ENCODE data around the gene DCAF15. TPM values are rescaled to one million over a fixed set of nuclear protein-coding genes. Genes with fewer than 3 reads are reported as not detected.
A peak's percentile ranks its signal among the peaks of the same experiment; 100 is the strongest.

DCAF15 gene
- polyA plus RNA-seq, 3 donors: 2.8 to 116 (median 3.4) TPM

- Histone ChIP-seq H3K4me2 (replicated peaks; ENCODE audit: extremely low read depth, low read length, poor library complexity, severe bottlenecking) (no peak overlapping the region), H3K4me3 (replicated peaks in 1 of 3; ENCODE audit: low read depth in 2 of 3, low read length in 3 of 3) (no peak overlapping the region), H3K9ac (ENCODE audit: insufficient read depth, low read length, poor library complexity, severe bottlenecking) (no peak overlapping the region), H4K20me1 (ENCODE audit: insufficient read depth, low read length) (no peaks in the 10 kb centered on the region), H3K27ac (ENCODE audit: low read depth in 1 of 2, low read length in 2 of 2) (no peak overlapping the region), H3K9me3 (replicated peaks in 1 of 2; ENCODE audit: control insufficient read depth in 1 of 2, insufficient read depth in 1 of 2, low read length in 2 of 2) (no peaks in the 10 kb centered on the region), H3K4me1 (ENCODE audit: control insufficient read depth in 1 of 2, insufficient read depth in 2 of 2, low read length in 2 of 2) (peaks cover 62 to 78% of the 10 kb centered on the region in 2 donors), H2AFZ (ENCODE audit: insufficient read depth, low read depth, low read length, poor library complexity, severe bottlenecking) (no peak overlapping the region), H3K79me2 (ENCODE audit: insufficient read depth, low read length) (peaks cover 4% of the 10 kb centered on the region), H3K36me3 (replicated peaks in 1 of 2; ENCODE audit: control insufficient read depth in 1 of 2, insufficient read depth in 2 of 2, low read length in 2 of 2) (peaks cover 4 to 25% of the 10 kb centered on the region in 2 donors), H3K27me3 (ENCODE audit: control insufficient read depth in 2 of 2, insufficient read depth in 2 of 2, low read length in 2 of 2) (no peaks in the 10 kb centered on the region)
- H3K4me3 Mint-ChIP-seq: no peak overlapping the region
- WGBS (ENCODE audit: insufficient coverage): 83% methylated on average over 15 of the region's 21 CpGs
- peaks cover 21 to 38% of the 10 kb centered on the region in 2 donors for H3K36me3 Mint-ChIP-seq
- no peak for TF ChIP-seq CTCF (IDR thresholded peaks at IDR 0.05)
- no peak for DNase-seq
- H3K4me1 Mint-ChIP-seq: peaks cover 64% of the 10 kb centered on the region
- H3K27me3 Mint-ChIP-seq (ENCODE audit: low read depth in 3 of 3): peaks cover 0 to 3% (median 1%) of the 10 kb centered on the region in 3 donors
- intact Hi-C loops (cut with micrococcal nuclease): no loop called here
- no peaks in the 10 kb centered on the region for H3K9me3 Mint-ChIP-seq
- no peak overlapping the region for H3K27ac Mint-ChIP-seq
These were observed 31.0 kb downstream of the DCAF15 start for GRCh38 chr19:13983213-13983889.

- intact Hi-C loops (cut with micrococcal nuclease): no loop called here
These were observed 31.9 kb downstream of the DCAF15 start for GRCh38 chr19:13984186-13984585.

More at GRCh38 chr19:13984186-13984585, 31.9 kb downstream of the DCAF15 start:
- H3K27me3 Mint-ChIP-seq (ENCODE audit: low read depth in 3 of 3): peaks cover 0 to 4% (median 3%) of the 10 kb centered on the region in 3 donors
- peaks cover 60 to 76% of the 10 kb centered on the region in 2 donors for H3K4me1 ChIP-seq (ENCODE audit: control insufficient read depth in 1 of 2, insufficient read depth in 2 of 2, low read length in 2 of 2)
- no peaks in the 10 kb centered on the region for H3K9me3 Mint-ChIP-seq
- peaks cover 70% of the 10 kb centered on the region for H3K4me1 Mint-ChIP-seq
- DNase-seq: no peak
- H3K4me3 ChIP-seq (replicated peaks in 1 of 3; ENCODE audit: low read depth in 2 of 3, low read length in 3 of 3): no peak overlapping the region
- peak overlapping the region; percentile 15 for H3K9ac ChIP-seq (ENCODE audit: insufficient read depth, low read length, poor library complexity, severe bottlenecking)
- WGBS (ENCODE audit: insufficient coverage): no CpG with 5 or more reads among the region's 15 CpGs
- TF ChIP-seq CTCF (IDR thresholded peaks at IDR 0.05): no peak
- peaks cover 5 to 25% of the 10 kb centered on the region in 2 donors for H3K36me3 ChIP-seq (replicated peaks in 1 of 2; ENCODE audit: control insufficient read depth in 1 of 2, insufficient read depth in 2 of 2, low read length in 2 of 2)
- no peak overlapping the region for H2AFZ ChIP-seq (ENCODE audit: insufficient read depth, low read depth, low read length, poor library complexity, severe bottlenecking)
- H3K9me3 ChIP-seq (replicated peaks in 1 of 2; ENCODE audit: control insufficient read depth in 1 of 2, insufficient read depth in 1 of 2, low read length in 2 of 2): no peaks in the 10 kb centered on the region
- peaks cover 4% of the 10 kb centered on the region for H3K79me2 ChIP-seq (ENCODE audit: insufficient read depth, low read length)
- no peak overlapping the region for H3K4me2 ChIP-seq (replicated peaks; ENCODE audit: extremely low read depth, low read length, poor library complexity, severe bottlenecking)
- H3K27ac ChIP-seq (ENCODE audit: low read depth in 1 of 2, low read length in 2 of 2): peak overlapping the region in 1 of 2 donors; percentile 100
- peak overlapping the region in 4 of 7 donors; percentile 33 to 99 (median 99) for H3K27ac Mint-ChIP-seq
- H3K36me3 Mint-ChIP-seq: peaks cover 26 to 45% of the 10 kb centered on the region in 2 donors
- no peak overlapping the region for H3K4me3 Mint-ChIP-seq
- no peaks in the 10 kb centered on the region for H4K20me1 ChIP-seq (ENCODE audit: insufficient read depth, low read length)
- H3K27me3 ChIP-seq (ENCODE audit: control insufficient read depth in 2 of 2, insufficient read depth in 2 of 2, low read length in 2 of 2): no peaks in the 10 kb centered on the region
